Vagina (tissue), 2 donors: ENCODE measurements around the gene VOPP1.

Experiments used
- CTCF ChIP-seq, 3 experiments: fragments of 450-650 bp in 2 of 3; fragments of 200-600 bp in 1 of 3; sonication (generic) in 1 of 3; IDR thresholded peaks; one replicate each; pipeline ENCODE4 v1.5.1; 2017 to 2019; ENCODE audit warnings: antibody characterized with exemption in 3 of 3, mild to moderate bottlenecking in 2 of 3, moderate library complexity in 2 of 3
- POLR2A ChIP-seq, 2 donors: fragments of 450-650 bp; IDR thresholded peaks; one replicate each; pipeline ENCODE4 v1.6.1; 2017; ENCODE audit warnings: antibody characterized with exemption in 2 of 2, mild to moderate bottlenecking in 2 of 2, moderate library complexity in 2 of 2

- TF ChIP-seq CTCF (IDR thresholded peaks at IDR 0.05) (no peak), POLR2A (IDR thresholded peaks at IDR 0.05) (no peak)
Observed at GRCh38 chr7:55531536-55531935, 40.8 kb downstream of the VOPP1 start.
